ENCODE results near the gene BSDC1.

- TF ChIP-seq CTCF (conservative IDR thresholded peaks at IDR 0.05; ENCODE audit: low read depth in 2 of 2) (no peak), ETS1 (IDR thresholded peaks at IDR 0.05) (no peak), CREB1 (CRISPR knock-in tag; IDR thresholded peaks at IDR 0.05; ENCODE audit: low read depth) (peak; percentile 51), POLR2AphosphoS5 (IDR thresholded peaks at IDR 0.05; ENCODE audit: low read depth) (no peak), JUNB (IDR thresholded peaks at IDR 0.05; ENCODE audit: unreplicated experiment) (no peak), REST (IDR thresholded peaks at IDR 0.05; ENCODE audit: unreplicated experiment) (no peak), EZH2 (IDR thresholded peaks at IDR 0.05; ENCODE audit: low read depth, unreplicated experiment) (no peak), EZH2phosphoT487 (IDR thresholded peaks at IDR 0.05; ENCODE audit: unreplicated experiment) (no peak), ZNF114 (CRISPR knock-in tag; IDR thresholded peaks at IDR 0.05) (no peak), NANOG (IDR thresholded peaks at IDR 0.05; ENCODE audit: borderline replicate concordance) (no peak), ZNF331 (CRISPR knock-in tag; IDR thresholded peaks at IDR 0.05; ENCODE audit: low read depth) (no peak)
These were observed 33.0 kb downstream of the BSDC1 start for GRCh38 chr1:32361308-32361673.

Data from GM23338 (cell line).